Vagina (tissue), 2 donors: Measurements from ENCODE around the gene ARVCF. TPM values are rescaled to one million over a fixed set of nuclear protein-coding genes. Genes with fewer than 3 reads are reported as not detected.

Experiments used
- DNase-seq, 2 donors: peaks; one replicate each; pipeline ENCODE4 v3.0.0-alpha.2; 2017; ENCODE audit errors: extremely low spot score in 2 of 2
- H3K27ac ChIP-seq: fragments of 200-600 bp; sonication (generic); one replicate; pipeline ENCODE4 v1.5.1; 2019
- H3K27me3 ChIP-seq: fragments of 200-600 bp; sonication (generic); one replicate; pipeline ENCODE4 v1.5.1; 2019
- H3K36me3 ChIP-seq, 2 donors: fragments of 200-600 bp; sonication (generic); one replicate each; pipeline ENCODE4 v1.5.1; 2017 to 2019
- H3K4me1 ChIP-seq: fragments of 200-600 bp; sonication (generic); one replicate; pipeline ENCODE4 v1.5.1; 2019
- H3K4me3 ChIP-seq, 2 donors: fragments of 200-600 bp; sonication (generic); 1 replicate in 1 of 2; 2 replicates in 1 of 2; pipeline ENCODE4 v1.5.1; 2016 to 2019
- H3K9me3 ChIP-seq: fragments of 200-600 bp; sonication (generic); one replicate; pipeline ENCODE4 v1.5.1; 2019
- POLR2A ChIP-seq, 2 donors: fragments of 450-650 bp; IDR thresholded peaks; one replicate each; pipeline ENCODE4 v1.6.1; 2017; ENCODE audit warnings: antibody characterized with exemption in 2 of 2, mild to moderate bottlenecking in 2 of 2, moderate library complexity in 2 of 2
- POLR2AphosphoS5 ChIP-seq, 2 donors: sonication (generic); formaldehyde crosslinking; IDR thresholded peaks; one replicate each; pipeline ENCODE4 v1.9.0; 2017; ENCODE audit warnings: antibody characterized with exemption in 2 of 2, mild to moderate bottlenecking in 2 of 2, low read depth in 1 of 2; ENCODE audit not compliant: insufficient read depth in 1 of 2
- intact Hi-C: fragments of 100-400 bp; cut with DNase I; formaldehyde crosslinking; loops from one replicate; pipeline ENCODE4 v1.15.1; 2023
- total RNA-seq: library from RNA; depleted of rRNA; stranded (reverse); fragments of >200 nt; gene quantifications from one replicate; pipeline ENCODE4 v1.2.3, GENCODE V29; 2016
- TF ChIP-seq, protein P1 (sequence below), 3 experiments: fragments of 450-650 bp in 2 of 3; fragments of 200-600 bp in 1 of 3; sonication (generic) in 1 of 3; IDR thresholded peaks; one replicate each; pipeline ENCODE4 v1.5.1; 2017 to 2019; ENCODE audit warnings: antibody characterized with exemption in 3 of 3, mild to moderate bottlenecking in 2 of 3, moderate library complexity in 2 of 3

Gene ARVCF
- total RNA-seq, 1 donor from 2014 or later = 10.8 TPM

DNA sequence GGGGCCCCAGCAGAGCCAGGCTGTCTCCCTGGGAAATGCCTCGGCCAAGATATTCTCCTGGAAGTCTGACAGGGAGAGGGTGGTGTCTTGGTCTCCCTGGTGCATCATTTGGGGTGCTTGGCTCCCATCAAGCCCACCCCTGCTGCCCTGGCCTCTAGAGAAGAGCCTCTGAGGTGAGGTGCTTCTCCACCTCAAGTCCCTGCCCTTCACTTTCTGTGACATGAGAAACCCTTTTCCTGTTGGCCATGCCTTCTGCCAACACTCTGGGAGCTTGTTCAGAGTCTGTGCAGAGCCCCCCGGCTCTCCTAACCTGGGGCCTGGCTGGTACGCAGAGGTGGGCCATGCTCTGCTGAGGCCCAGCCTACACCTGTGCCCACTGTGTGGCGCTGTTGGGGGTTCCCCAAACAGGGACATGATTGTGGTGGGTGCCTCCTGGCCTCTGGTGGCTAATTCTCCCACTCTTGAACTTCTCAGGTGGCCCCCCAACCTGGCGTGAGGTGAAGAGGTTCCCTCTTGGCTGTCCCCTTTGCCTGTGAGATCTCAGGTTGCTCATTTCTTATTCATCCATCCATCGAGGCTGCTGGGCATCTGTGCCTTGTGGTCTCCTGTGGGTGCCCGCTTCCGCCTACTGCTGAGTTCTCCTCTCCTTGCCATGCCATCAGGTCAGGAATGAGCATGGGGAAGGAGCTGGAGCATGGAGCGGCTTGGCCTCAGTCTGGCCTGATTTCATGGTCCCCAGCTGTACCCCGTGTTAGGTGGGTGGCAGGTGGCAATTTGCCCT, 44.3 kb upstream of the ARVCF start:
- H3K36me3 ChIP-seq = peaks cover 0 to 21% of the 10 kb centered on the region in 2 donors

DNA sequence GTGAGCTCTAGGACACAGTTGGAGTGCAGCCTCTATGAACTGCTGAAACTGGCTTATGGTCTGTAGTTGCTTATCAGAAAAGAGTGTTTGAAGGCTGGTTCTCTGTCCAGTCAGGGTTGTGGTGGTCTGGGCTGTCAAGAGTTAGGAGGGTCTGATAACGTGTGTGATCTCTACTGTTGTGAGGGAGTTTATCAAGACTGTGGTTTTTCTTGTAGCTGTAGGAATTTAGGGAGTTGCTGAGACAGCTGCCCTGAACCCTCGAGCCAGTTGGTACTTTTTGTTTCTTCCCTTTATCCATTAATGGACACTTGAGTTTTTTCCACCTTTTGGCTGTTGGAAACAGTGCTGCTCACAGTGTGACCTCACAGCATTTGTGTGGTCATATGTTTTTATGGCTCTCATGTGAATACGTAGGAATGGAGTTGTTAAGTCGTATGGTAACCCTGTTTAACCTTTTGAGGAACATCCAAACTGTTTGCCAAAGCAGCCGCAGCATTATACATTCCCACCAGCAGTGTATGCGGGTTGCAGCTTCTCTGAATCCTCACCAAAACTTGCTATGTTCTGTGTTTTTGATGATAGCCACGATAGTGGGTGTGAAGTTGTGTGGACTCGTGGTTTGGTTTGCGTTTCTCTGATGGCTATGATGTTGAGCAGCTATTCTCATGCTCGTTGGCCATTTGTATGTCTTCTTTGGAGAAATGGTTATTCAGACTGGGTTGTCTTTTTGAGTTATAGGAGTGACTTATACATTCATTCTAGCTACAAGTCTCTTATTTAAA, 42.6 kb upstream of the ARVCF start:
- Histone ChIP-seq H3K4me1 (peaks cover 16% of the 10 kb centered on the region), H3K4me3 (no peak overlapping the region), H3K9me3 (no peaks in the 10 kb centered on the region), H3K27me3 (no peaks in the 10 kb centered on the region), H3K27ac (no peak overlapping the region), H3K36me3 (peaks cover 0 to 23% of the 10 kb centered on the region in 2 donors)
- intact Hi-C loops = no loop called here
- TF ChIP-seq POLR2AphosphoS5 (IDR thresholded peaks at IDR 0.05; ENCODE audit: insufficient read depth in 1 of 2, low read depth in 1 of 2) = no peak
- TF ChIP-seq, protein P1, sequence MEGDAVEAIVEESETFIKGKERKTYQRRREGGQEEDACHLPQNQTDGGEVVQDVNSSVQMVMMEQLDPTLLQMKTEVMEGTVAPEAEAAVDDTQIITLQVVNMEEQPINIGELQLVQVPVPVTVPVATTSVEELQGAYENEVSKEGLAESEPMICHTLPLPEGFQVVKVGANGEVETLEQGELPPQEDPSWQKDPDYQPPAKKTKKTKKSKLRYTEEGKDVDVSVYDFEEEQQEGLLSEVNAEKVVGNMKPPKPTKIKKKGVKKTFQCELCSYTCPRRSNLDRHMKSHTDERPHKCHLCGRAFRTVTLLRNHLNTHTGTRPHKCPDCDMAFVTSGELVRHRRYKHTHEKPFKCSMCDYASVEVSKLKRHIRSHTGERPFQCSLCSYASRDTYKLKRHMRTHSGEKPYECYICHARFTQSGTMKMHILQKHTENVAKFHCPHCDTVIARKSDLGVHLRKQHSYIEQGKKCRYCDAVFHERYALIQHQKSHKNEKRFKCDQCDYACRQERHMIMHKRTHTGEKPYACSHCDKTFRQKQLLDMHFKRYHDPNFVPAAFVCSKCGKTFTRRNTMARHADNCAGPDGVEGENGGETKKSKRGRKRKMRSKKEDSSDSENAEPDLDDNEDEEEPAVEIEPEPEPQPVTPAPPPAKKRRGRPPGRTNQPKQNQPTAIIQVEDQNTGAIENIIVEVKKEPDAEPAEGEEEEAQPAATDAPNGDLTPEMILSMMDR (IDR thresholded peaks at IDR 0.05) = no peak
- TF ChIP-seq POLR2A (IDR thresholded peaks at IDR 0.05) = no peak
- no peak for DNase-seq

More for the DNA sequence above, 44.3 kb upstream of the ARVCF start:
- Histone ChIP-seq H3K27me3 (no peaks in the 10 kb centered on the region), H3K27ac (no peak overlapping the region), H3K4me3 (no peak overlapping the region), H3K4me1 (peaks cover 16% of the 10 kb centered on the region), H3K9me3 (no peaks in the 10 kb centered on the region)
- no peak for DNase-seq
- intact Hi-C loops = no loop called here
- no peak for TF ChIP-seq POLR2AphosphoS5 (IDR thresholded peaks at IDR 0.05; ENCODE audit: insufficient read depth in 1 of 2, low read depth in 1 of 2)
- TF ChIP-seq, protein P1 (IDR thresholded peaks at IDR 0.05) = no peak
- no peak for TF ChIP-seq POLR2A (IDR thresholded peaks at IDR 0.05)

DNA sequence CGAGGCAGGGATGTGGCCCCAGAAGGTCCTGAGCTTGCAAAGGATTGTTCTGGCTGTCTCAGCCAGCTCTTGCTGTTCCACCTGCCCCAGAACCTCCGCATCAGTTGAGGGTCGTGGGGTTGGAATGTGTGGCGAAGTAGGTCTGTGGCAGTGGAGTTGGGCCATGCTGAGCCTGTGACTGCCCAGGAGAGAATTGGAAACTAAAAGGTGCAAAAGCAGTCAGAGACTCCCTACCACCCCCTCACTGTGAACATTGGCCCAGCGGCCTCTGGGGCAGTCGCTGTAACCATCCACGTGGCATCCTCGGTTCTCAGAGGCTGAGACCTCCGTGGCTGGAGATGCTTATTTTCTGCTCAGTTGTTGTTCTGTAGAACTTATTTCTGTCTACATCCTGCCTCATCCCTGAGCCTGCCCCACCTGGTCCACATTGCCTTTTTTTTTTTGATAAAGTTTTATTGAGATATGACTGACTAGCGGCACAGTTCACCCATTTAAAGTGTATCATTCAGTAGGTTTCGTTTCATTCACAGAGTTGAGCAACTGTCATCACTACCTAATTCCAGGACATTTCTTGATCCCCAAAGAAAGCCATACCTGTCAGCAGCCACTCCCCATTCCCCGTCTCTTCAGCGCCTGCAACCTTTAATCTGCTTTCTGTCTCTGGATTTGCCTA, 41.1 kb upstream of the ARVCF start:
- peaks cover 0 to 27% of the 10 kb centered on the region in 2 donors for H3K36me3 ChIP-seq
- peaks cover 6% of the 10 kb centered on the region for H3K4me1 ChIP-seq
- no peak for TF ChIP-seq POLR2A (IDR thresholded peaks at IDR 0.05)
- TF ChIP-seq POLR2AphosphoS5 (IDR thresholded peaks at IDR 0.05; ENCODE audit: insufficient read depth in 1 of 2, low read depth in 1 of 2) = no peak
- TF ChIP-seq, protein P1 (IDR thresholded peaks at IDR 0.05) = no peak
- intact Hi-C loops = no loop called here
- H3K9me3 ChIP-seq = no peaks in the 10 kb centered on the region
- H3K27me3 ChIP-seq = no peaks in the 10 kb centered on the region
- no peak for DNase-seq
- H3K4me3 ChIP-seq = no peak overlapping the region
- no peak overlapping the region for H3K27ac ChIP-seq

DNA sequence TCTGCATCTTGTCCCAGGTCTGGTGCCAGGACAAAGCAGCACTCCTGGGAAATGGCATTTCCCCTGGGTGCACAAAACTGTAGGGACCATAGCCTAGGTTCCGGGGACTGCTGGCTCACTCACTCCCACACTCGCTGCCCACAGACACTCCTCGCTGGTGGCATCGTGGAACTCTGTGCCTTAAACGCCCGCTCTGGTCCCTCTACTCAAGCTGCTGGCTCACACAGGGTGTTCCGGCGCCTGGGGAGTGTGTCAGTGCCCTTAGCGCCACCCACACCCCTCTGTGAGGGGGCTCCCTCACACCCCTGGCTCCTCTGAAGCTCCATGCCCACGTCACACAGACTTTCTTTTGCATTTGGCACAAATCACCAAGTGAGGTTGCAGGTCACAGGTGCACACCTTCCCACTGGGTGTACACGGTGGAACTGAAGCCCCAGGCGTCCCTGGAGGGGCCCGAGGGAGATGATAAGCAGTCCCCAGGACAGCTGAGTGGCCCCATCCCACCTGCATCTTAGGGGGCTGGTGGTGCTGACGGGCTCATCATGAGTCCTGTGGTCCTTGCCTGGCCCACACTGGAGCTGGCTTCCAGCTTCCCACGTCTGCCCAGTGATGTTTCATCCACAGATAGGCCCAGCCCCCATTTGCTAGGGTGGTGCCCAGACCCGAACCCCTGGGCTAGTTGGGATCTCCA, 40.2 kb upstream of the ARVCF start:
- Histone ChIP-seq H3K36me3 (peaks cover 0 to 34% of the 10 kb centered on the region in 2 donors), H3K4me1 (no peaks in the 10 kb centered on the region), H3K27ac (no peak overlapping the region), H3K9me3 (no peaks in the 10 kb centered on the region), H3K4me3 (no peak overlapping the region), H3K27me3 (no peaks in the 10 kb centered on the region)
- no peak for DNase-seq
- intact Hi-C loops = no loop called here
- TF ChIP-seq POLR2AphosphoS5 (IDR thresholded peaks at IDR 0.05; ENCODE audit: insufficient read depth in 1 of 2, low read depth in 1 of 2) (no peak), POLR2A (IDR thresholded peaks at IDR 0.05) (no peak)
- TF ChIP-seq, protein P1 (IDR thresholded peaks at IDR 0.05) = no peak
